ENCODE results near the gene BCOR.

BCOR gene

GRCh38 chrX:40062525-40063155 is 35.1 kb downstream of the BCOR start:
- no peak for DNase-seq (ENCODE audit: low read depth)

- DNase-seq (ENCODE audit: low read depth) = no peak
Measured at GRCh38 chrX:40061871-40062524, 35.8 kb downstream of the BCOR start.

GRCh38 chrX:40061005-40061404 is 36.8 kb downstream of the BCOR start:
- DNase-seq (ENCODE audit: low read depth) = no peak

GRCh38 chrX:40060356-40060845 is 37.4 kb downstream of the BCOR start:
- DNase-seq (ENCODE audit: low read depth) = no peak

- no peak for DNase-seq (ENCODE audit: low read depth)
Measured at GRCh38 chrX:40058719-40059118, 39.0 kb downstream of the BCOR start.

- DNase-seq (ENCODE audit: low read depth) = no peak
Measured at GRCh38 chrX:40057405-40057804, 40.4 kb downstream of the BCOR start.

GRCh38 chrX:40056420-40056819 is 41.3 kb downstream of the BCOR start:
- no peak for DNase-seq (ENCODE audit: low read depth)

- DNase-seq (ENCODE audit: low read depth) = no peak
Measured at GRCh38 chrX:40055495-40055894, 42.3 kb downstream of the BCOR start.

GRCh38 chrX:40054793-40055192 is 43.0 kb downstream of the BCOR start:
- no peak for DNase-seq (ENCODE audit: low read depth)

- DNase-seq (ENCODE audit: low read depth) = no peak
Measured at GRCh38 chrX:40050532-40050931, 47.2 kb downstream of the BCOR start.

GRCh38 chrX:40049084-40049641 is 48.6 kb downstream of the BCOR start:
- no peak for DNase-seq (ENCODE audit: low read depth)

GRCh38 chrX:40047485-40047884 is 50.3 kb downstream of the BCOR start:
- DNase-seq (ENCODE audit: low read depth) = no peak

GRCh38 chrX:40043895-40044294 is 53.9 kb downstream of the BCOR start:
- no peak for DNase-seq (ENCODE audit: low read depth)

- DNase-seq (ENCODE audit: low read depth) = no peak
Measured at GRCh38 chrX:40041915-40042314, 55.8 kb downstream of the BCOR start.

GRCh38 chrX:40040686-40041461 is 56.9 kb downstream of the BCOR start:
- DNase-seq (ENCODE audit: low read depth) = no peak

- DNase-seq (ENCODE audit: low read depth) = no peak
Measured at GRCh38 chrX:40039887-40040286, 57.9 kb downstream of the BCOR start.

GRCh38 chrX:40037367-40037766 is 60.4 kb downstream of the BCOR start:
- DNase-seq (ENCODE audit: low read depth) = no peak

GRCh38 chrX:40035726-40036125 is 62.0 kb downstream of the BCOR start:
- no peak for DNase-seq (ENCODE audit: low read depth)

- DNase-seq (ENCODE audit: low read depth) = no peak
Measured at GRCh38 chrX:40031911-40032310, 65.8 kb downstream of the BCOR start.

GRCh38 chrX:40030205-40030604 is 67.6 kb downstream of the BCOR start:
- no peak for DNase-seq (ENCODE audit: low read depth)

- DNase-seq (ENCODE audit: low read depth) = no peak
Measured at GRCh38 chrX:40022421-40022820, 75.3 kb downstream of the BCOR start.

GRCh38 chrX:40021647-40022046 is 76.1 kb downstream of the BCOR start:
- DNase-seq (ENCODE audit: low read depth) = no peak

- no peak for DNase-seq (ENCODE audit: low read depth)
Measured at GRCh38 chrX:40019541-40019940, 78.2 kb downstream of the BCOR start.

All from fibroblast of the conjunctiva (primary cell).